ENCODE results near the gene EPHA4.

Gene EPHA4

GRCh38 chr2:221571025-221571550 lies 1.0 kb downstream of the EPHA4 start:
- Histone ChIP-seq H3K9ac (ENCODE audit: low read length) (peak overlapping the region; percentile 60), H3K9me3 (ENCODE audit: low read length) (no peaks in the 10 kb centered on the region), H3K36me3 (ENCODE audit: insufficient read depth, low read length) (no peaks in the 10 kb centered on the region), H3K4me1 (ENCODE audit: insufficient read depth, low read length) (peaks cover 19% of the 10 kb centered on the region), H3K4me3 (ENCODE audit: low read depth in 1 of 2, low read length in 2 of 2) (peak overlapping the region; percentile 75 to 93), H3K27ac (ENCODE audit: low read depth, low read length) (peak overlapping the region; percentile 68), H3K27me3 (ENCODE audit: control insufficient read depth in 1 of 2, insufficient read depth in 2 of 2, low read length in 2 of 2) (peaks cover 5 to 11% of the 10 kb centered on the region in 2 donors)

DNA sequence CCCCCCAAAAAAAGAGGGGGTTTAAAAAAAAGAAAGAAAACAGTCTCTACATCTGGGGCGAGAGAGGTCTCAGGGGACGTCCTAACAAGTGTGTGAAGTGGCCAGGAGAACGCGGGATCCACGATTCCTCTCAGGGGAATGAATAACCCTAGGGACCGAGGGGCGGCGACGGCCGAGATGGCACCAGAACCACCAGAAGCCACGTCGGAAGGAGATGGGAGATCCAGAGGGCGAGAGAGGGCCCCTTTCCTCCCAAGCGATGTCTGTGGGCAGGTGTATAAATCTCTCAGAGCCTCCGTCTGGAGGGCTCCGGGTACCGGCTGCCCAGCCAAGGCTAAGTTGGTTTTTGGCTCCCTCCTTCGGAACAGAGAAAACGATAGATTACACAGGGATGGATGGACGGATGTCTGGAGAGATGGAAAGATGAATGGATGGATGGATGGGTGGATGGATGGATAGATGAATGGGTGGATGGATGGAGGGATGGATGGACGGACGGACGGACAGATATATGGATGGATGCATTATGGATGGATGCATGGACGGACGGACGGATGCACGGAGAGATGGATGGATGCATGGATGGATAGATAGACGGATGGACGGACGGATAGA lies 1.7 kb downstream of the EPHA4 start:
- Histone ChIP-seq H3K4me3 (ENCODE audit: low read depth in 1 of 2, low read length in 2 of 2) (peak overlapping the region; percentile 75 to 93), H3K27me3 (ENCODE audit: control insufficient read depth in 1 of 2, insufficient read depth in 2 of 2, low read length in 2 of 2) (peaks cover 5 to 11% of the 10 kb centered on the region in 2 donors), H3K9ac (ENCODE audit: low read length) (peak overlapping the region; percentile 33), H3K9me3 (ENCODE audit: low read length) (no peaks in the 10 kb centered on the region), H3K27ac (ENCODE audit: low read depth, low read length) (no peak overlapping the region), H3K36me3 (ENCODE audit: insufficient read depth, low read length) (no peaks in the 10 kb centered on the region), H3K4me1 (ENCODE audit: insufficient read depth, low read length) (peaks cover 19% of the 10 kb centered on the region)

- peaks cover 5 to 11% of the 10 kb centered on the region in 2 donors for H3K27me3 ChIP-seq (ENCODE audit: control insufficient read depth in 1 of 2, insufficient read depth in 2 of 2, low read length in 2 of 2)
- H3K36me3 ChIP-seq (ENCODE audit: insufficient read depth, low read length): no peaks in the 10 kb centered on the region
- H3K9me3 ChIP-seq (ENCODE audit: low read length): no peaks in the 10 kb centered on the region
- H3K27ac ChIP-seq (ENCODE audit: low read depth, low read length): no peak overlapping the region
- peak overlapping the region; percentile 75 to 93 for H3K4me3 ChIP-seq (ENCODE audit: low read depth in 1 of 2, low read length in 2 of 2)
- H3K4me1 ChIP-seq (ENCODE audit: insufficient read depth, low read length): peaks cover 19% of the 10 kb centered on the region
- H3K9ac ChIP-seq (ENCODE audit: low read length): no peak overlapping the region
Measured at GRCh38 chr2:221569871-221570270, 2.2 kb downstream of the EPHA4 start.

DNA sequence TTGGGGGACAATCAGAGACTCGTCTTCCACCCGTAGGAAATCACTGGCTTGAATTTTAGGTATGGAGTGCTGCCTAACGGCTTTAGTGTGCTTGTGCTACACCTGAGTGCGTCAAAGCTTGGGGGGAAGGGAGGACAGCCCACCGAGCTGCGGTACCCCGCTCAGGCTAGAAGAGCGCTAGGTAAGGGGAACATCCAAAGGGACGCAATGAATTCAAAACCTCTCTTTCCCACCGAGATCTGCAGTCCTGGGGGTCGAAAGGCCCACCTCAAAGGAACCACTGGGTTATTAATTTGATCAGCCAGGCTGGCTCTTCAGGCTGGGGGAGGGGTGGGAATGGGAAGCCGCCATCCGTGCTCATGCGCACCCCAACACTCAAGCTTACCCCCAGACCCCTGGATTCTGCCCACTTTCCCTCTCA lies 2.7 kb downstream of the EPHA4 start:
- no peaks in the 10 kb centered on the region for H3K9me3 ChIP-seq (ENCODE audit: low read length)
- no peak overlapping the region for H3K9ac ChIP-seq (ENCODE audit: low read length)
- peaks cover 15% of the 10 kb centered on the region for H3K4me1 ChIP-seq (ENCODE audit: insufficient read depth, low read length)
- H3K36me3 ChIP-seq (ENCODE audit: insufficient read depth, low read length): no peaks in the 10 kb centered on the region
- peaks cover 5 to 11% of the 10 kb centered on the region in 2 donors for H3K27me3 ChIP-seq (ENCODE audit: control insufficient read depth in 1 of 2, insufficient read depth in 2 of 2, low read length in 2 of 2)
- H3K4me3 ChIP-seq (ENCODE audit: low read depth in 1 of 2, low read length in 2 of 2): no peak overlapping the region
- no peak overlapping the region for H3K27ac ChIP-seq (ENCODE audit: low read depth, low read length)

DNA sequence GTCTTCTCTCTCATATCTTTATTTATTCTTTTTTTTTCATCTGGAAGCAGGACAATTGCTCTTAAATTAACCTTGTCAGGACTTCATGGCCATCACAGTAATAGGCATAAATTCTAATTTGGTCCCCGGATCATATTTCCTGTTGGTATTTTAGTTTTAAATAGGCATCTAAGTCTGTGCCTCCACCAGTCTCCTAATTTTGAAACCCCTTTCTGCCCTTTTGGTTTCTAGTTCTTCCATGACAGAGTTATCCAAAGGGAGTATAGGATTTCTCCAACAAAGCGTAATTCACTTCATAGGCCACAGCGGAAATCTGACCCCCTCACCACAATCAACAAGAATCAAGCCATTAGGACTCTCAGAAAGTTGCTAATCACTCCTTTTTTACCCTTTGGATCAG lies 3.8 kb downstream of the EPHA4 start:
- Histone ChIP-seq H3K9me3 (ENCODE audit: low read length) (no peaks in the 10 kb centered on the region), H3K27me3 (ENCODE audit: control insufficient read depth in 1 of 2, insufficient read depth in 2 of 2, low read length in 2 of 2) (peaks cover 5 to 11% of the 10 kb centered on the region in 2 donors), H3K27ac (ENCODE audit: low read depth, low read length) (no peak overlapping the region), H3K4me3 (ENCODE audit: low read depth in 1 of 2, low read length in 2 of 2) (no peak overlapping the region), H3K4me1 (ENCODE audit: insufficient read depth, low read length) (peaks cover 12% of the 10 kb centered on the region), H3K36me3 (ENCODE audit: insufficient read depth, low read length) (no peaks in the 10 kb centered on the region), H3K9ac (ENCODE audit: low read length) (no peak overlapping the region)

GRCh38 chr2:221567809-221568208 lies 4.3 kb downstream of the EPHA4 start:
- H3K4me3 ChIP-seq (ENCODE audit: low read depth in 1 of 2, low read length in 2 of 2): no peak overlapping the region
- peaks cover 5 to 11% of the 10 kb centered on the region in 2 donors for H3K27me3 ChIP-seq (ENCODE audit: control insufficient read depth in 1 of 2, insufficient read depth in 2 of 2, low read length in 2 of 2)
- H3K4me1 ChIP-seq (ENCODE audit: insufficient read depth, low read length): peaks cover 12% of the 10 kb centered on the region
- no peak overlapping the region for H3K27ac ChIP-seq (ENCODE audit: low read depth, low read length)
- no peak overlapping the region for H3K9ac ChIP-seq (ENCODE audit: low read length)
- no peaks in the 10 kb centered on the region for H3K36me3 ChIP-seq (ENCODE audit: insufficient read depth, low read length)
- H3K9me3 ChIP-seq (ENCODE audit: low read length): no peaks in the 10 kb centered on the region

DNA sequence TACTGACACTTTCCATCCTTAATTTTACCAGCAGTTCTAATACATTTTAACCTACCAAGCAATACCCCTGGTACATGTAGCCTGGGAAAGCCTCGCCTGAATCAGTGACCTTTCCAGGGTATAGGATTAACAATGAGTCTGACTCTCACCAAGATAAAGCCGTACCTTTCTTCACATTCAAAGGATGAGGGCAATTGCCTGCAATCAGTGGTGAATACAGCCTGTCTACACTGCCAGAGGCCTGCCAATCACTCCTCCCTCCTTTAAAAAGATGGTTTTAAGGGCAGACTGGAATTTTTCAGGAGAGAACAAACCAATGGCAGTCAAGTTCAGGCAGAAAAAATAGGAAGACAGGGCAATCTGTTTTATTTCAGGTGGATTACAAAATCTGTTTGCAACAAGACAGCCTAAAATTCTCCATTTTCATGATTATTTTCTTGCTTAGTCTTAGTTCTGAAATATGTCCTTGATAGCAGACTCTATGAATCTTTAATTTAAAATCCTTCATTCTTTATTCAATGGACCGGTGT lies 4.8 kb downstream of the EPHA4 start:
- no peak overlapping the region for H3K27ac ChIP-seq (ENCODE audit: low read depth, low read length)
- peaks cover 12% of the 10 kb centered on the region for H3K4me1 ChIP-seq (ENCODE audit: insufficient read depth, low read length)
- no peaks in the 10 kb centered on the region for H3K36me3 ChIP-seq (ENCODE audit: insufficient read depth, low read length)
- peaks cover 5 to 11% of the 10 kb centered on the region in 2 donors for H3K27me3 ChIP-seq (ENCODE audit: control insufficient read depth in 1 of 2, insufficient read depth in 2 of 2, low read length in 2 of 2)
- no peak overlapping the region for H3K9ac ChIP-seq (ENCODE audit: low read length)
- H3K9me3 ChIP-seq (ENCODE audit: low read length): no peaks in the 10 kb centered on the region
- no peak overlapping the region for H3K4me3 ChIP-seq (ENCODE audit: low read depth in 1 of 2, low read length in 2 of 2)

- Histone ChIP-seq H3K9ac (ENCODE audit: low read length) (no peak overlapping the region), H3K9me3 (ENCODE audit: low read length) (no peaks in the 10 kb centered on the region), H3K27me3 (ENCODE audit: control insufficient read depth in 1 of 2, insufficient read depth in 2 of 2, low read length in 2 of 2) (peaks cover 2 to 5% of the 10 kb centered on the region in 2 donors), H3K4me1 (ENCODE audit: insufficient read depth, low read length) (no peaks in the 10 kb centered on the region), H3K36me3 (ENCODE audit: insufficient read depth, low read length) (no peaks in the 10 kb centered on the region), H3K27ac (ENCODE audit: low read depth, low read length) (no peak overlapping the region), H3K4me3 (ENCODE audit: low read depth in 1 of 2, low read length in 2 of 2) (no peak overlapping the region)
Measured at GRCh38 chr2:221563270-221563985, 8.7 kb downstream of the EPHA4 start.

GRCh38 chr2:221562226-221562625 lies 9.9 kb downstream of the EPHA4 start:
- no peaks in the 10 kb centered on the region for H3K27me3 ChIP-seq (ENCODE audit: control insufficient read depth in 1 of 2, insufficient read depth in 2 of 2, low read length in 2 of 2)
- H3K4me3 ChIP-seq (ENCODE audit: low read depth in 1 of 2, low read length in 2 of 2): no peak overlapping the region
- H3K36me3 ChIP-seq (ENCODE audit: insufficient read depth, low read length): no peaks in the 10 kb centered on the region
- H3K9ac ChIP-seq (ENCODE audit: low read length): no peak overlapping the region
- H3K27ac ChIP-seq (ENCODE audit: low read depth, low read length): no peak overlapping the region
- H3K4me1 ChIP-seq (ENCODE audit: insufficient read depth, low read length): no peaks in the 10 kb centered on the region
- H3K9me3 ChIP-seq (ENCODE audit: low read length): no peaks in the 10 kb centered on the region

- Histone ChIP-seq H3K27ac (ENCODE audit: low read depth, low read length) (no peak overlapping the region), H3K27me3 (ENCODE audit: control insufficient read depth in 1 of 2, insufficient read depth in 2 of 2, low read length in 2 of 2) (no peaks in the 10 kb centered on the region)
Measured at GRCh38 chr2:221561770-221562169, 10.3 kb downstream of the EPHA4 start.

DNA sequence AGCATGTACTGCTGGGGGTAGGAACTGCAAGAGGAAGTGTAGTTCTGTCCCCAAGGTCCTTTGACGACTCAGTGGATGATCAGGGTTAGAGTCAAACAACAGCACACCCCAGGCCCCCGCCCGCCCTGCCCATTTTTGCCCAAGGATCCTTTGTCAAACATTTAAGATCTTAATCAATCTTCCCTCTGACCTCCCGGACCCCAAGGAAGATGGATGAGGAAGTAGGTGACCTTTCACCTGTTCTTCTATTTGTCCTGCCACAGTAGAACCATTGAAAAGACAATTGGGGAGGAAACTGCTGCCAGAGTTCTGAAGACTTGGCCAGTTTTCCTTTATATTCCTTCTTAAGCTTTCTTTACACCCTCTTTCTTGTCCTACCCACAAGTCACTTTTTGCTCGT lies 12.1 kb downstream of the EPHA4 start:
- H3K27ac ChIP-seq (ENCODE audit: low read depth, low read length): no peak overlapping the region
- H3K9ac ChIP-seq (ENCODE audit: low read length): no peak overlapping the region
- H3K36me3 ChIP-seq (ENCODE audit: insufficient read depth, low read length): no peaks in the 10 kb centered on the region
- H3K9me3 ChIP-seq (ENCODE audit: low read length): no peaks in the 10 kb centered on the region
- H3K4me1 ChIP-seq (ENCODE audit: insufficient read depth, low read length): peaks cover 8% of the 10 kb centered on the region
- H3K27me3 ChIP-seq (ENCODE audit: control insufficient read depth in 1 of 2, insufficient read depth in 2 of 2, low read length in 2 of 2): no peaks in the 10 kb centered on the region
- no peak overlapping the region for H3K4me3 ChIP-seq (ENCODE audit: low read depth in 1 of 2, low read length in 2 of 2)

More at GRCh38 chr2:221561770-221562169, 10.3 kb downstream of the EPHA4 start:
- Histone ChIP-seq H3K9ac (ENCODE audit: low read length) (no peak overlapping the region), H3K36me3 (ENCODE audit: insufficient read depth, low read length) (no peaks in the 10 kb centered on the region), H3K4me1 (ENCODE audit: insufficient read depth, low read length) (no peaks in the 10 kb centered on the region), H3K9me3 (ENCODE audit: low read length) (no peaks in the 10 kb centered on the region), H3K4me3 (ENCODE audit: low read depth in 1 of 2, low read length in 2 of 2) (no peak overlapping the region)
